SJCRH30 (cell line): ENCODE results near the gene ZFAND3. TPM values are rescaled to one million over a fixed set of nuclear protein-coding genes. Genes with fewer than 3 reads are reported as not detected.

ENCODE experiments used
- DNase-seq, 2 experiments: peaks; one replicate each; pipeline ENCODE4 v3.0.0-alpha.2; 2015 to 2020
- H3K27ac ChIP-seq: fragments of 250-450 bp; sonication (Bioruptor Pico); 2 replicates; pipeline ENCODE4 v1.5.1; 2020; ENCODE audit warnings: mild to moderate bottlenecking, moderate library complexity
- H3K27me3 ChIP-seq: fragments of 250-450 bp; sonication (Bioruptor Pico); 2 replicates; pipeline ENCODE4 v1.5.1; 2020; ENCODE audit warnings: mild to moderate bottlenecking, moderate library complexity
- H3K36me3 ChIP-seq: fragments of 250-450 bp; sonication (Bioruptor Pico); 2 replicates; pipeline ENCODE4 v1.5.1; 2020; ENCODE audit warnings: mild to moderate bottlenecking, moderate library complexity
- H3K4me1 ChIP-seq: fragments of 250-450 bp; sonication (Bioruptor Pico); 2 replicates; pipeline ENCODE4 v1.5.1; 2020; ENCODE audit warnings: mild to moderate bottlenecking, moderate library complexity
- H3K4me3 ChIP-seq: fragments of 250-450 bp; sonication (Bioruptor Pico); 2 replicates; pipeline ENCODE4 v1.5.1; 2020; ENCODE audit warnings: mild to moderate bottlenecking, moderate library complexity
- H3K9me3 ChIP-seq: fragments of 250-450 bp; sonication (Bioruptor Pico); replicated peaks from 2 replicates; pipeline ENCODE4 v1.5.1; 2020; ENCODE audit warnings: mild to moderate bottlenecking, moderate library complexity
- total RNA-seq: library from RNA; depleted of rRNA; stranded (reverse); fragments of >200 nt; shearing (Covaris generic); gene quantifications from 2 replicates; pipeline ENCODE4 v1.2.3, GENCODE V29; 2014

ZFAND3 gene
- total RNA-seq, 1 experiment from 2014 or later, result 28.7 TPM

DNA sequence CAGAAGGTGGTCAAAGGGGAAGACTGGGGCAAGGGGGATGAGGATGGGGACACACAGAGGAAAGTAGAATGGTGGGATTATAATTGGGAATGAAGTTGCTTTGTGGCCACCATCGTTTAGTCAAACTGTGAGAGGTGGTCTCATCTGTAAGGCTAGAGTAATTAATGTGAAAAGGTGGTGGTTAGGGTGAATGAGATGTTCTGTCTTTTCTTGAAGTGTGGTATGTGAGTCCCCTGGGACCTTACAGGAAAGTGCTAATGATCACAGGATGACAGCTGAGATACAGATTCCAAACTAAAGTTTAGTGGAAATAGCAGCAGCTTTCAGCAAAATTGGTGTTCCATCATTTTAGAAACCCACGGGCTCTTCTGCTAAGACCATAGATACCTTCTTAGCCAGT, 10.7 kb downstream of the ZFAND3 start:
- peak in 1 of 2 experiments; percentile 13 for DNase-seq
- Histone ChIP-seq H3K4me3 (no peak overlapping the region), H3K36me3 (peaks cover 31% of the 10 kb centered on the region), H3K27me3 (no peaks in the 10 kb centered on the region), H3K4me1 (peaks cover 15% of the 10 kb centered on the region; the same call in 1 of the 2 replicates), H3K9me3 (peaks cover 7% of the 10 kb centered on the region; the same call in 1 of the 2 replicates), H3K27ac (no peak overlapping the region)

DNA sequence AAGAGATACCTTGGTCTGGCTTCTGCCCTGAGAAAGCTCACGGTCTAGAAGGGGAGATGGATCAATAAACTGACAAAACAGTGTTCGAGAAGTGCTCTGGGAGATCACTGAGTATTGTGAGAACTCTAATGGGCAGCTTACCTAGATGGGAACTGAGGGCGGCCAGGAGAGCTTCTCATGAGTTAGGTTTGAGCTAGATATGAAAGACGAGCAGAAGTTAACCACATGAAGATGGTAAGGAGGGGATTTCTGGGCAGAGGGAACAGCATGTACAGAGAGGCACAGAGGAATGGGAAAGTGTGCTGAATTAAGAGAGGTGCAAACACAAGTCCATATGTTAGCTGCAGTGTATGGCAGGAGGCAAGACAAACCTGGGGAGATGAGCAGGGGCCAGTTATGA, 11.9 kb downstream of the ZFAND3 start:
- H3K36me3 ChIP-seq, result peaks cover 31% of the 10 kb centered on the region
- H3K9me3 ChIP-seq, result peaks cover 7% of the 10 kb centered on the region; the same call in 1 of the 2 replicates
- no peak for DNase-seq
- no peaks in the 10 kb centered on the region for H3K27me3 ChIP-seq
- H3K4me3 ChIP-seq, result no peak overlapping the region
- H3K4me1 ChIP-seq, result peaks cover 15% of the 10 kb centered on the region; the same call in 1 of the 2 replicates
- no peak overlapping the region for H3K27ac ChIP-seq

DNA sequence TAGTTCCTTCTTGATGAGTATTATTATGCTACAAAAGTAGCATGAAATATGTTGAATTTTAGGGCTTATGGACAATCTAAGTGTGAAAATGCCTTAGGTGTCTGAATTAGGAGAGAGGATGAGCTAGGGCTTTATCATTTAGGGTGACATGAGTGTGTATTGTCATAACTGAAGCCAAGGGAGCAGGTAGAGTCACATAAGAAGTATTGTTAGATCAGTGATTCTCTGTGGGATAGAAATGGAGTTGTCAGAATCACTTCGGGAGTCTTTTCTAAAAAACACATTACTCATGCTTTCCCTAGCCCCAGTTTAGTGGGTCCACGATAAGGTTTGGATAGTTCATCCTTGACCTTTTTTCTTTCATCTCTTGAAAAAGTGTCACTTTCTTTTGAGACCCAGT, 16.4 kb downstream of the ZFAND3 start:
- Histone ChIP-seq H3K4me3 (no peak overlapping the region), H3K27me3 (no peaks in the 10 kb centered on the region), H3K4me1 (no peaks in the 10 kb centered on the region), H3K36me3 (peaks cover 26% of the 10 kb centered on the region), H3K27ac (no peak overlapping the region), H3K9me3 (peaks cover 7% of the 10 kb centered on the region; the same call in 1 of the 2 replicates)
- no peak for DNase-seq

DNA sequence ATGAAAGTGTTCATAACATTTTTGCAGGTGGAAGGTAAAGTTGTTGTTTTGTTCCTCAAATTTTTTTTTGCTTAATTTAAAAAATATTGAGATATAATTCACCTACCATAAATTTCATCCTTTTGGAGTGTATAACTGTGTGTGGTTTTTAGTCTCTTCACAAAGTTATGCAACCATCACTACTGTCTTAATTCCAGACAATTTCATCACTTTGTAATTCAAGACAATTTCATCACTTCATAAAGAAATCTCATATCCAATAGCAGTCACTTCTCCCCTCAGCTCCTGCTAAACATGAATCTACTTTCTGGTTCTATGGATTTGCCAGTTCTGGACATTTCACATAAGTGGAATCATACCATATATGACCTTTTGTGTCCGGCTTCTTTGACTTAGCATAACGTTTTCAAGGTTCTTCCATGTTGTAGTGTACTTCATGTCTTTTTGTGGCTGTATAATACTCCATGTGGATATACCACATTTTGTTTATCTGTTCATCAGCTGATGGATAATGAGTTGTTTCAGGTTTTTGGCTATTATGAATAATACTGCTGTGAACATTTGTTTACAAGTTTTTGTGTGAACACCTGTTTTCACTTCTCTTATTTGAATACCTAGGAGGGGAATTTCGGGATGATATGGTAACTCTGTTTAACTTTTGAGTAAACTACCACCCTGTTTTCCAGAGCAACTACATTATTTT, 18.8 kb downstream of the ZFAND3 start:
- Histone ChIP-seq H3K36me3 (peaks cover 21% of the 10 kb centered on the region), H3K4me3 (no peak overlapping the region), H3K27me3 (no peaks in the 10 kb centered on the region), H3K4me1 (no peaks in the 10 kb centered on the region), H3K9me3 (peaks cover 7% of the 10 kb centered on the region; the same call in 1 of the 2 replicates), H3K27ac (no peak overlapping the region)
- DNase-seq, result no peak

DNA sequence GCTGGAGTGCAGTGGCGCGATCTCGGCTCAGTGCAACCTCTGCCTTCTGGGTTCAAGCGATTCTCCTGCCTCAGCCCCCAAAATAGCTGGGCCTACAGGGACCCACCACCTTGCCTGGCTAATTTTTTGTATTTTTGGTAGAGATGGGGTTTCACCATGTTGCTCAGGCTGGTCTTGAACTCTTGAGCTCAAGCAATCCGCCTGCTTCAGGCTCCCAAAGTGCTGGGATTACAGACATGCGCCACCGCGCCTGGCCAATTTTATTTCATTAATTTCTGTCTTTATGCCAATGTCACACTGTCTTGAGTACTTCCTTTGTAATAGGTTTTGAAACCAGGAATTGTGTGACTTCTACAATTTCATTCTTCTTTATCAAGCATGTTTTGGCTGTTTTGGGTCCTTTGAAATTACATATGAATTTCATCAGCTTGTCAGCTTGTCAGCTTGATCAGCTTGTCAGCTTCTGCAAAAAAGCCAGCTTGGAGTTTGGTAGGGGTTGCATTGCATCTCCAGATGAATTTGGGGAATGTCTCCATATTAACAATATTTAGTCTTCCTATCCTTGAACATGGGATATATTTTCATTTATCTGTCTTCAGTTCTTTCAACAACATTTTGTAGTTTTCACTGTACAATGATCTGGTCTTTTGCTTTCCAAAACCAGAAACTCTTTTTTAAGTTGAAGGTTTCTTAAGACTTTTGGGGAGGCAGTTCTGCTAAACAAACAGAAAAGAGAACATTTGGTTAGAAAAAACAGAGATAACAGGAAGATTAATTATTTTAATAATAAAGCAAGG, 20.8 kb downstream of the ZFAND3 start:
- DNase-seq, result no peak
- H3K9me3 ChIP-seq, result no peaks in the 10 kb centered on the region
- H3K4me1 ChIP-seq, result no peaks in the 10 kb centered on the region
- H3K4me3 ChIP-seq, result no peak overlapping the region
- peaks cover 5% of the 10 kb centered on the region; the same call in 1 of the 2 replicates for H3K36me3 ChIP-seq
- no peaks in the 10 kb centered on the region for H3K27me3 ChIP-seq
- H3K27ac ChIP-seq, result no peak overlapping the region

DNA sequence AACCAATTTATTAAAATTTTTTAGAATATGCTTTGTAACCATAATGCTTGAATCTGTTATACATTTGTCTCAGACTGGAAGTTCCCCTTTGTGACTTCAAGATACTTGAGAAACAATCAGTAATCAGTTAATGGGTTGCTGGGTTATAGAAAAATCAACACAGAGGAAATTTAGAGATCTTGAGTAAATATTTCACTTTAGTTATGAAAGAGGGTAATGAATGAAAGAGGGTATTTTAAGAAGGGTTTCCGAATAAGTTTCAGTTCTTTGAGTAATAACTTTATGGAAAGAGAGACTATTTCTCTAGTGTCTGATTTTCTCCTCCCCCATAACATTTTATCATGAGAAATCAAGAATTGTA, 21.4 kb downstream of the ZFAND3 start:
- 0 out of 2 replicates have a peak, but pooled peaks cover 5% of the 10 kb centered on the region for H3K36me3 ChIP-seq
- no peak overlapping the region for H3K4me3 ChIP-seq
- H3K27ac ChIP-seq, result no peak overlapping the region
- H3K4me1 ChIP-seq, result peaks cover 2% of the 10 kb centered on the region
- H3K9me3 ChIP-seq, result no peaks in the 10 kb centered on the region
- DNase-seq, result no peak
- no peaks in the 10 kb centered on the region for H3K27me3 ChIP-seq

DNA sequence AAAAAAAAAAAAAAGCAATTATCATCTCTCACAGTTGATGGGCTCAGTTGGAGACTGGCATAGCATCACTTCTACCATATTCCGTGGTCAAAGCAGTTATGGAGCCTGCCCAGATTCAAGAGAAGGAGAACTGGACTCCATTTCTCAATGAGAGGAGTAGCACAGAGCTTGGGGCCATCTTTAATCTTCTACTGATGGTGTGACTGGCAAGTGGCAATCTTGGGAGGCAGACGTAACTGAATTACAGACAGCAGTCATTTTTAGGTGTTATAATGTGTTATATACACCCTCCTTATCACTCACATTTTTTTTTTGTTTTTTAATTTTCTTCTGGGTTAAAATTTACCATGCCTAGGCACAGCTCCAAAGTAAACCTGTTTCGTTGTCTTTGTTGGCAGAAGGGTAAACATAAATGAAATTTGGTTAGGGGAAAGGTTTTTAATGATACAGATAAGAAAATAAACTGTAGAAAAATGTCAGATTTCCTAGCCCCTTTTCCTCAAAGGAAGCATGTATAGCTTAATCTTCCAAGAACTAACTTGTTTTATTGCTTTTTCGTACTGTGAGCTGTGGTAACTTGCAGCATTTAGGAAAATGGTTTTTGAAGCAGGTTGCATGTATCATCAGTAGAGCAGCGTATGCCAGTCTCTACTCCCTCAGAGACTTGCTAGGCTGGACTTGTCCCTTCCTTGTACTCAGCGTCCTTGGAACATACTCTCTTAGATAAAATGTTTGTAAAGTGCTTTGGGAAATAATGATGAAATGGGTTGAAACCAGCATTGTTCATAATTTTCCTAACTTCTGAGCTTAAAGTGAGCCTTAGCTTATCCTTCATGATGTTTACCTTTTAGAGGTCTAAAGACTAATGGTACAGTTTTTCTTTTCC, 25.7 kb downstream of the ZFAND3 start:
- H3K4me3 ChIP-seq, result no peak overlapping the region
- peaks cover 7% of the 10 kb centered on the region for H3K4me1 ChIP-seq
- no peak overlapping the region for H3K27ac ChIP-seq
- DNase-seq, result no peak
- H3K9me3 ChIP-seq, result no peaks in the 10 kb centered on the region
- no peaks in the 10 kb centered on the region for H3K27me3 ChIP-seq
- 0 out of 2 replicates have a peak, but pooled peaks cover 2% of the 10 kb centered on the region for H3K36me3 ChIP-seq

DNA sequence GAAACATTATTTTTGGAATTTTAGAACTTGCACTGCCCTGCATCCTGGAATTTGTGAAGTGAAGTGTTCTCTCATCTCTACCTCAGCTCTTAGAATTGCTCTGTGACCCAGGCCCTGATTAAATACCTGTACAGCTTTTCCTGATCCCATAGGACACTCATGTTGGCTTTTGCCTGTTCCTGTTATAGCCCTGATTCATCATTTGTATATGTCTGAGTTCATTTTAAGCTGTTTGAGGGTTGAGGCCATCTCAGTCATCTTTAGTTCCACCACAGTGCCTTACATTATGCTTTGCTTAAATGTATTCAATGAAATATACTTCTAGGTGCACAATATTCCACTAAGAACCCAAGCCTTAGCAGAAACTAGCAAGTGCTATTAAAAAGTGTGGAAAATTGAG, 26.4 kb downstream of the ZFAND3 start:
- no peak for DNase-seq
- no peaks in the 10 kb centered on the region for H3K9me3 ChIP-seq
- 0 out of 2 replicates have a peak, but pooled peaks cover 2% of the 10 kb centered on the region for H3K36me3 ChIP-seq
- no peak overlapping the region for H3K4me3 ChIP-seq
- peaks cover 7% of the 10 kb centered on the region for H3K4me1 ChIP-seq
- no peaks in the 10 kb centered on the region for H3K27me3 ChIP-seq
- no peak overlapping the region for H3K27ac ChIP-seq

DNA sequence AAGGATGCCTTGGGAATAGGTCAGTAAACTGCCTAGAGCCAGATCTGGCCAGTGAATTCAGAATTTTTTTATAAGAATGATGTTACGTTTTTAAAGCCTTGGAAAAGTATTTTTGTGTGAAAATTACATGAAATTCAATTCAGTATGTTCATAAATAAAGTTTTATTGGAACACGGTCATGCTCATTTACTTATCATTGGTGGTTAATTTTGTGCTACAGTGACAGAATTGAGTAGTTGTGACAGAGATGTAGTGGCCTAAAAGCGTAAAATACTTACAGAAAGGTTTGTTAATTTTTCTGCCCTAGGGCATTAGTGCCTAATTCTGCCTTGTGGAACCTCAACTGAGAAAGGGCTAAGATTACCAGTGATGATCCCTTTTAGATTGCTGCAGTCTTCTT, 28.2 kb downstream of the ZFAND3 start:
- Histone ChIP-seq H3K4me3 (no peak overlapping the region), H3K36me3 (no peaks in the 10 kb centered on the region), H3K27ac (no peak overlapping the region), H3K27me3 (no peaks in the 10 kb centered on the region), H3K9me3 (no peaks in the 10 kb centered on the region), H3K4me1 (peaks cover 7% of the 10 kb centered on the region)
- DNase-seq, result no peak

DNA sequence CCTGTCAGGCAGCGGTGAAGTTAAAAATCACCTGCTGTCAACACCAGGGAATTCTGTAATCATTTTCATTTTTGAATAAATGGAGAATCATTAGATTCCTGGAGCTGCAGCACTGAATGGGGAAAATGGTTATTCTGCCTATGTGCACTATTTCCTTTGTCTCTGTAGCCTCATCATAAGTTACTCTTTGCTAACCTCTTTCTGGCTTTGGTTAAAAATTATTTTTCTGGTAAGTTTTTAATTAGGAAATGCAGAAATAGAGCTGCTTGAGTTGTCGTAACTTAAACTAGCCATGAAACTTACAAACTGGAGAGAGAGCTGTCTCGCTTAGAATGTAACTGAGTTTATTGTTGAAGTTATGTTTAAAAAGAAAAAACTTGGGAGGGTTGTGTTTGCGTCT, 28.8 kb downstream of the ZFAND3 start:
- H3K4me1 ChIP-seq, result peaks cover 7% of the 10 kb centered on the region
- no peak overlapping the region for H3K27ac ChIP-seq
- no peaks in the 10 kb centered on the region for H3K9me3 ChIP-seq
- DNase-seq, result no peak
- H3K36me3 ChIP-seq, result no peaks in the 10 kb centered on the region
- no peak overlapping the region for H3K4me3 ChIP-seq
- H3K27me3 ChIP-seq, result no peaks in the 10 kb centered on the region

DNA sequence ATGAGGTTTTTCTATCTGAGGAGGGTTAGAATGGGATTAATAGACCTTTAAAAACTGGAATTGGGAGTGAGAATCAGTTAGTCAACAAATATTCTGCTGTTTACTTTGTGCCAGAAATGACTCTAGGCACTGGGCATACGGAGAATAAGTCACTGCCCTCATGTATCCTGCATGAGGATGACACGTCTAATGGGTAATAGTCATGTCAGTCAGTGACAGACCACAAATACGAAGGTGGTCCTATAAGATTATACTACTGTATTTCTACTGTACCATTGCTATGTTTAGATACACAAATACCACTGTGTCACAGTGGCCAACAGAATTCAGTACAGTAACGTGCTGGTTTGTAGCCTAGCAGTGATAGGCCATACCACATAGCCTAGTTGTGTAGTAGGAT, 30.7 kb downstream of the ZFAND3 start:
- H3K4me3 ChIP-seq, result no peak overlapping the region
- H3K36me3 ChIP-seq, result no peaks in the 10 kb centered on the region
- H3K4me1 ChIP-seq, result peaks cover 7% of the 10 kb centered on the region
- DNase-seq, result no peak
- no peaks in the 10 kb centered on the region for H3K9me3 ChIP-seq
- no peak overlapping the region for H3K27ac ChIP-seq
- no peaks in the 10 kb centered on the region for H3K27me3 ChIP-seq

DNA sequence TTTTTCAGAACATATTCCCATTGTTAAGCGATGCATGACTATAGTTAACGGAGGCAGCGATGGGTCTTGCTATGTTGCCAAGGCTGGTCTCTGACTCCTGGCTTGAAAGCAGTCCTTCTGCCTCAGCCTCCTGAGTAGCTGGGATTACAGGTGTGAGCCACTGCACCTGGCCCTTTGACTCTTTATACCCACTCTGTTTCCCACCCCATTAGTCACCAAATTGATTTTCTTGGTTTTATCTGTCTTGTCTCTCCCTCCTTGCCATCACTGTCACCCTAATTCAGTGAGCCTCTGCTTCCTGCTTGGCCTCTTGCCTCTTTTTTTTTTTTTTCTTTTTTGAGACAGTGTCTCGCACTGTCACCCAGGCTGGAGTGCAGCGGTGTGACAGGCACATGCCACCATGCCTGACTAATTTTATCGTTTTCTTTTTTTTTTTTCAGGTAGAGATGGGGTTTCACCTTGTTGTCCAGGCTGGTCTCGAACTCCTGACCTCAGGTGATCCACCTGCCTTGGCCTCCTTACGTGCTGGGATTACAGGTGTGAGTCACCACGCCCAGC, 31.3 kb downstream of the ZFAND3 start:
- H3K9me3 ChIP-seq, result no peaks in the 10 kb centered on the region
- H3K4me1 ChIP-seq, result peaks cover 6% of the 10 kb centered on the region
- H3K27ac ChIP-seq, result no peak overlapping the region
- no peaks in the 10 kb centered on the region for H3K27me3 ChIP-seq
- no peaks in the 10 kb centered on the region for H3K36me3 ChIP-seq
- DNase-seq, result no peak
- H3K4me3 ChIP-seq, result no peak overlapping the region

DNA sequence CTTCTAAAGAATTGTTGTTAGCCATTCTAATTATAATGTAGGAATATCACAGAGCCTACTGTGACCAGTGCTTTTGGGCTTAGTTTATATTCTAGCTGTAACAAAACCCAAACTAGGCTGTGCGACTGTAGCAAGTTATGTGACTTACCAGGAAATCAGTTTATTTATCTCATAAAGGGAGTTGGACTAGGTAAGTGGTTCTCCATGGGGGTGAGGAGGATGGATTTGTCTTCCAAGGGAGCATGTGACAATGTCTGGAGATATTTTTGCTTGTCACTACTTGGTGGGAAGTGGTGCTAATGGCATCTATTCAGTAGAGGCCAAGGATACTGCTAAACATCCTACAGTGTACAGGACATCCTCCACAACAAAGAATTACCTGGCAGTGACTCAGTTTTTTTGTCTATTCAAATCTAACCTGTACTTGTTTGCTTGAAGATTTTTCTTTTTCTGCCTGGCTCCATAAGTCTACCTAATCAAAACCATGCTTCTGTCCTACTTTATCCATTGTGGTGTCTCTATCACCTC, 32.5 kb downstream of the ZFAND3 start:
- H3K36me3 ChIP-seq, result peaks cover 1% of the 10 kb centered on the region; the same call in 1 of the 2 replicates
- H3K9me3 ChIP-seq, result no peaks in the 10 kb centered on the region
- DNase-seq, result no peak
- H3K27ac ChIP-seq, result no peak overlapping the region
- no peaks in the 10 kb centered on the region for H3K4me1 ChIP-seq
- H3K4me3 ChIP-seq, result no peak overlapping the region
- no peaks in the 10 kb centered on the region for H3K27me3 ChIP-seq

DNA sequence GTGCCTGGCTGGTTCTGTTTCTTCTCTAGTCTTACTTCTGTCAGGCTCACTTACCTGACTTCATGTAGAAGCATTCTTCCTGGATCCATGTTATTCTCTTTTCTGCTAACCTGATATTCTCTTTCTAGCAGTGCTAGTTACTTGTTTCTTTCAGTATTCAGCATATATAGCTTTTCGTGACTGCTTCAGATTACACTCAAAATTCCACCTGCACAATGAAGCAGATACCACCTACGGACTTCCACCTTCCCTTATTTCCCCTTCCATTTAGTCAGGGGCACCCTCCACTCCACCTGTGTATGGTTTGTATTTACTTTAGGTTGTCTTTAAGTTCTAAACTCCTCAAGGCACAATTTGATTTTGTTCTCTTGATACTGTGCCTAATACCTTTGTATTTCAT, 36.8 kb downstream of the ZFAND3 start:
- Histone ChIP-seq H3K4me1 (no peaks in the 10 kb centered on the region), H3K9me3 (no peaks in the 10 kb centered on the region; the same call in 1 of the 2 replicates), H3K36me3 (peaks cover 2% of the 10 kb centered on the region), H3K4me3 (no peak overlapping the region), H3K27ac (no peak overlapping the region), H3K27me3 (no peaks in the 10 kb centered on the region)
- DNase-seq, result no peak
